GM19035 (cell line): ENCODE results near the gene ARFRP1.

Source experiments
- ATAC-seq: cut with Tn5 transposase; IDR thresholded peaks from one replicate; pipeline ENCODE4 v1.9.1; 2021; ENCODE audit not compliant: unreplicated experiment

ARFRP1 gene

GRCh38 chr20:63692436-63693082 lies 15.2 kb downstream of the ARFRP1 start:
- no peak for ATAC-seq

GRCh38 chr20:63691711-63692435 lies 15.9 kb downstream of the ARFRP1 start:
- no peak for ATAC-seq

- ATAC-seq, result no peak
Measured at GRCh38 chr20:63690898-63691710, 16.7 kb downstream of the ARFRP1 start.

- no peak for ATAC-seq
Measured at GRCh38 chr20:63690003-63690897, 17.5 kb downstream of the ARFRP1 start.

- no peak for ATAC-seq
Measured at GRCh38 chr20:63689046-63690002, 18.5 kb downstream of the ARFRP1 start.

GRCh38 chr20:63688228-63689045 lies 19.3 kb downstream of the ARFRP1 start:
- no peak for ATAC-seq

GRCh38 chr20:63687419-63688178 lies 20.2 kb downstream of the ARFRP1 start:
- ATAC-seq, result no peak

GRCh38 chr20:63686492-63687321 lies 21.1 kb downstream of the ARFRP1 start:
- ATAC-seq, result no peak

GRCh38 chr20:63686094-63686491 lies 21.7 kb downstream of the ARFRP1 start:
- no peak for ATAC-seq

GRCh38 chr20:63685269-63686026 lies 22.3 kb downstream of the ARFRP1 start:
- no peak for ATAC-seq

- no peak for ATAC-seq
Measured at GRCh38 chr20:63682384-63683139, 25.2 kb downstream of the ARFRP1 start.

GRCh38 chr20:63681609-63682142 lies 26.1 kb downstream of the ARFRP1 start:
- no peak for ATAC-seq

GRCh38 chr20:63680857-63681608 lies 26.7 kb downstream of the ARFRP1 start:
- no peak for ATAC-seq

GRCh38 chr20:63680427-63680826 lies 27.3 kb downstream of the ARFRP1 start:
- ATAC-seq, result no peak

GRCh38 chr20:63679799-63680305 lies 27.9 kb downstream of the ARFRP1 start:
- no peak for ATAC-seq
